Subcutaneous adipose tissue (tissue), 4 donors: ENCODE data around the gene NKAIN2. TPM values are rescaled to one million over a fixed set of nuclear protein-coding genes. Genes with fewer than 3 reads are reported as not detected.

ENCODE experiments used
- CTCF ChIP-seq: fragments of 450-650 bp; IDR thresholded peaks from one replicate; pipeline ENCODE4 v1.5.1; 2016; ENCODE audit warnings: low read depth, mild to moderate bottlenecking, control low read depth, antibody characterized with exemption, moderate library complexity
- total RNA-seq, 4 donors: library from RNA; depleted of rRNA; stranded (reverse); fragments of >200 nt; gene quantifications; one replicate each; pipeline ENCODE4 v1.1.0, GENCODE V29; 2016

Gene NKAIN2
- total RNA-seq, 4 donors from 2014 or later = not detected

DNA sequence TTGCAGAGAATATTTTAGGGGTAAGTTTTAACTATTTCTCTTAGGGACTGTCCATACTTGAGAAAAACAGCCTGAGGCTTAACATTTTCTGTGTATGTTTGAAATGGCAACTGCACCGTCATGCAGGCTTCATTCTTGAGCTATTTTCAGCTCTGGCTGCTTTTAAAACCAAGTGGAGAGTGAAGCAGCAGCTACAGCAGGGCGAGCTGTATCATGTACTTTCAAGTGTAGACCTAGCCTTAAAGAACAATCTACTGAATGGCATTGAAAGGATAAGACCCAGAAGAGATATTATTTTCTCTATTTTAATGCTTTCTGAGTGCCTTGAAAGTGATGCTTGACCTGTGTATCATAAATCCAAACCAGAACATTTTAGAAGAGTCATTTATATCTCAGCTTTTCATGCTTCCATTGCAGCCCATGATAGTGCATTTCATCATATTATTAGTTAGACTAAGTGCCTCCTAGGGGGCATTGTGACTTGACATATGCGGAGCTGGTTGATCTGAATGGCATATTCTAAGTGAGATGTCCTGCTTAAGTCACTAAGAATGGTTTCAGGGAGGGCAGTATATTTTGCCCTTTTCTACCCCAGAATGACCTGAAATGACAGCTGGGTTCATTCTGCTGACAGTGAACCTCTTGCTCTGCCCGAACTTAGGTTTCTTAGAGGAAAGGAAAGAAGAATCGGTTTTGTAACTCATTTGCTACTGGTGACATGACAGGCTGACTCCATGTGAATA is 85.3 kb downstream of the NKAIN2 start:
- TF ChIP-seq CTCF = no peak

GRCh38 chr6:123895346-123895745 is 91.7 kb downstream of the NKAIN2 start:
- no peak for TF ChIP-seq CTCF

GRCh38 chr6:123895806-123896205 is 92.1 kb downstream of the NKAIN2 start:
- TF ChIP-seq CTCF = no peak

DNA sequence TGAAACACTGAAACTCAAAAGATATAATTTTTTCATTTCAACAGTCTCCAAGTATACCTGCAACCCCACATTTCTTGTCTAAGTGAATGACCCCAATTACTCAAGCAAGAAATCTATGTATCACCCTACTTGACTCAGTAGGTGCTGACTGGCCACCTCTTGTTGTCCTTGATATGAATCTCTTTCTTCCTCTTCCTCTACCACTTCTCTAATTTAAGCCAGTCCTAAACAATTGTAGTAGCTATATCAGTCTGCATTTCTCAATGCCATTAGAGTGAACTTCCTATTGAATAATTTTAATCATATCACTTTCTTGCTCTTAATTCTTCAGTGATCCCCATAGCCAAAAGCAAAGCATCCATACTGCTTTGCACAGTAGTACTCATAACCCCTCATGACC is 93.2 kb downstream of the NKAIN2 start:
- TF ChIP-seq CTCF = no peak

DNA sequence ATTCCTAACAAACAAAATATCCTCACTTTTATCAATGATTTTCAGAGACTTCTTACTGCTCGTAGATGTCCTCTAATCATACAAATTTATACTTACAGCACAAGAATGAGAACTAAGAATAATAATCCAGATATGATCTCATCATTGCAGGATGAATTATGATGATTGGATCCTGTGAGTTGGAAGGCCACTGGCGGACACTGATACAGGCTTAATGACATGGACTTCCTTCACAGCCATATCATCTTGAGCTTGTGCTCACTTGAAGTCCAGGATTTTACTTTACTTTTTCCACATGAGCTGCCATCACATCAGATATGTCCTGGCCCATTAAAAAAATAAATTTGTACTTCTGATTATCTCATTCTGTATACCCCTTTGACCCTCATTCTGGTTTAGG is 94.3 kb downstream of the NKAIN2 start:
- no peak for TF ChIP-seq CTCF

DNA sequence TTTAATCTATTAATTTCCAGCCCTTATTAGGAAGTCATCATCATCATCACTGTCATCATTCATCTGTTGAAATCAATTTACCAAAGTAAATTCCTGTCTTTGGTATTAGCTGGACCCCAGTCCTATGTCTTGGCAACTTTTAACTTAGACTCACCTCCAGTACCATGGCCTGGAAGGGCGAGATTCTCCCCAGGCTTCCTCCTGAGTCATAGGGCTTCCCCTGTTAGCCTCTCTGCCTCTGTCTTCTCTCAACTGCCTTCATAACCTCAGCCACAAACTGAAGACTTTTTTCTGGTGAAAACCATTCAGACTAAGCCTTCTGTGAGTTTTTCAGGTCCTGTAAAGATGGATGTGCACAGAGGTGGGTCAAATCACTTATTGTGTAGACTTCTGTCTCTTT is 95.0 kb downstream of the NKAIN2 start:
- no peak for TF ChIP-seq CTCF

- TF ChIP-seq CTCF = no peak
Measured at GRCh38 chr6:123899745-123900144, 96.1 kb downstream of the NKAIN2 start.
